Naive thymus-derived CD4-positive, alpha-beta T cell (primary cell): Measurements from ENCODE around the gene SYN1. TPM values are rescaled to one million over a fixed set of nuclear protein-coding genes. Genes with fewer than 3 reads are reported as not detected.

ENCODE experiments used
- ATAC-seq: fragments of 150-1000 bp; cut with Tn5 transposase; 2 replicates; pipeline ENCODE4 v1.10.0; 2021; ENCODE audit warnings: mild to moderate bottlenecking, moderate library complexity
- CTCF ChIA-PET: fragments of 350-600 bp; sonication (Branson Sonifier 250); formaldehyde crosslinking; loops from one replicate; lab custom pipeline; 2021; ENCODE audit warnings: antibody characterized with exemption; lab: Charles Lee
- POLR2A ChIA-PET: fragments of 350-600 bp; sonication (Branson Sonifier 250); formaldehyde crosslinking; loops from one replicate; lab custom pipeline; 2021; ENCODE audit warnings: antibody characterized with exemption, inconsistent platforms; lab: Charles Lee
- DNase-seq, 9 donors: peaks; one replicate each; pipeline versions ENCODE4 v3.0.0 to v3.0.0-alpha.2; 2020 to 2022; ENCODE audit warnings: mixed read lengths in 1 of 9
- H3K27ac ChIP-seq: one replicate; pipeline ENCODE4 v1.7.0; 2013; ENCODE audit warnings: mild to moderate bottlenecking, low read depth, low read length, moderate library complexity
- H3K27me3 ChIP-seq, 2 donors: one replicate each; pipeline ENCODE4 v1.7.0; 2013; ENCODE audit warnings: low read length in 2 of 2, mild to moderate bottlenecking in 2 of 2, moderate library complexity in 2 of 2; ENCODE audit not compliant: control insufficient read depth in 2 of 2, insufficient read depth in 2 of 2
- H3K36me3 ChIP-seq, 3 experiments: 1 replicate in 2 of 3; 2 replicates in 1 of 3; pipeline ENCODE4 v1.7.0; 2013; ENCODE audit warnings: low read length in 3 of 3, mild to moderate bottlenecking in 3 of 3, moderate library complexity in 1 of 3; ENCODE audit not compliant: insufficient read depth in 3 of 3, control insufficient read depth in 2 of 3
- H3K4me1 ChIP-seq, 2 donors: one replicate each; pipeline ENCODE4 v1.7.0; 2013; ENCODE audit warnings: low read length in 2 of 2, mild to moderate bottlenecking in 2 of 2, moderate library complexity in 1 of 2; ENCODE audit not compliant: control insufficient read depth in 2 of 2, insufficient read depth in 2 of 2
- H3K4me3 ChIP-seq: 2 replicates; pipeline ENCODE4 v1.7.0; 2013; ENCODE audit warnings: mild to moderate bottlenecking, low read length
- H3K9me3 ChIP-seq, 3 experiments: 1 replicate in 2 of 3; 2 replicates in 1 of 3; pipeline ENCODE4 v1.7.0; 2013; ENCODE audit warnings: low read length in 3 of 3; ENCODE audit not compliant: control insufficient read depth in 2 of 3
- H3K27ac Mint-ChIP-seq, 9 donors: one replicate each; pipeline ENCODE4 v1.8.0; 2020 to 2022; ENCODE audit warnings: mixed read lengths in 9 of 9, mild to moderate bottlenecking in 8 of 9, moderate library complexity in 5 of 9, inconsistent platforms in 2 of 9
- H3K27me3 Mint-ChIP-seq, 5 donors: one replicate each; pipeline ENCODE4 v1.8.0; 2021 to 2022; ENCODE audit warnings: mixed read lengths in 5 of 5, mild to moderate bottlenecking in 1 of 5
- H3K36me3 Mint-ChIP-seq, 5 donors: one replicate each; pipeline ENCODE4 v1.8.0; 2020 to 2022; ENCODE audit warnings: mixed read lengths in 5 of 5, mild to moderate bottlenecking in 3 of 5, inconsistent platforms in 1 of 5
- H3K4me1 Mint-ChIP-seq, 7 donors: one replicate each; pipeline ENCODE4 v1.8.0; 2020 to 2022; ENCODE audit warnings: mixed read lengths in 7 of 7, mild to moderate bottlenecking in 3 of 7, inconsistent platforms in 1 of 7
- H3K4me3 Mint-ChIP-seq, 10 donors: one replicate each; pipeline ENCODE4 v1.8.0; 2020 to 2022; ENCODE audit warnings: mild to moderate bottlenecking in 10 of 10, mixed read lengths in 10 of 10, moderate library complexity in 6 of 10, inconsistent platforms in 2 of 10
- H3K9me3 Mint-ChIP-seq, 11 donors: one replicate each; pipeline ENCODE4 v1.8.0; 2020 to 2022; ENCODE audit warnings: mixed read lengths in 11 of 11, mild to moderate bottlenecking in 4 of 11, inconsistent platforms in 1 of 11, moderate library complexity in 1 of 11
- intact Hi-C, 2 donors: fragments of 100-400 bp; cut with micrococcal nuclease; formaldehyde crosslinking; loops; one replicate each; pipeline ENCODE4 v1.15.1; 2023
- polyA plus RNA-seq, 2 donors: library from polyadenylated mRNA; unstranded; fragments of 300-500 nt; fragmentation: Illumina TruSeq; gene quantifications; one replicate each; pipeline ENCODE4 v1.2.3, GENCODE V29; 2021
- total RNA-seq, 6 experiments: library from RNA in 5 of 6; stranded (reverse) in 5 of 6; gene quantifications; 1 replicate in 5 of 6; 2 replicates in 1 of 6; pipeline ENCODE4 v1.2.3 and lab custom pipeline; 2021 to 2026

Gene SYN1
- total and polyA plus RNA-seq, 7 experiments from 2014 or later: 0.24 to 1.5 (median 0.74) TPM

DNA sequence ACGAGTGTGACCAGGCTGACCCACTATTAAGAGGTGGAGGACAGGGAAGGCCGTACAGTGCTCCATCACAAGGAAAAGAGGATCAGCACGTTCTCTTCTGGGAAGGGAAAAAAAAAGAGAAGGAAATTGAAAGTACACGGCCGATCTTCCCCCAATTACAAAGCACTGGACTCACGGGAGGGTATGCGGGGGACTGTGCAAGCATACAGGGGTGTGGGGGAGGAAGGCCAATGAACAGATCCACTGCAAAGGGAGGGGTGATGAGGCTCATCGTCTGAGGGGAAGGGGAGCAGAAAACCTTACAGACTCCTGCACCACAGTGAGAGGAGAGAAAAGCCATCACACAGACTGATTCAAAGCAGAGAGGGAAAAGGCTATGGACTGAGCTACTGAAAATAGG lies 29.6 kb upstream of the SYN1 start:
- no peaks in the 10 kb centered on the region for H3K27me3 Mint-ChIP-seq
- no peaks in the 10 kb centered on the region for H3K27me3 ChIP-seq
- intact Hi-C loops: no loop called here
- H3K4me1 Mint-ChIP-seq: peaks cover 42 to 60% (median 59%) of the 10 kb centered on the region in 7 donors
- peaks cover 12 to 16% of the 10 kb centered on the region in 2 donors for H3K4me1 ChIP-seq
- peaks cover 0 to 8% (median 0%) of the 10 kb centered on the region in 3 experiments for H3K36me3 ChIP-seq
- ChIA-PET CTCF (no interaction called here), POLR2A (interaction anchor here (0.7 to 1.7 kb wide), 5 partner anchors 9 to 93 kb away, joined by 4 to 11 read pairs (median 5); no protein-coding TSS in a partner anchor)
- H3K27ac ChIP-seq: peak overlapping the region; percentile 67
- DNase-seq (no peak), ATAC-seq (no peak)
- H3K36me3 Mint-ChIP-seq: peaks cover 0 to 46% (median 5%) of the 10 kb centered on the region in 5 donors
- peak overlapping the region; percentile 11 to 95 (median 86) for H3K27ac Mint-ChIP-seq
- H3K4me3 Mint-ChIP-seq: peak overlapping the region; percentile 87 to 96 (median 90)
- H3K4me3 ChIP-seq: peak overlapping the region; percentile 43
- H3K9me3 Mint-ChIP-seq: no peaks in the 10 kb centered on the region
- H3K9me3 ChIP-seq: no peaks in the 10 kb centered on the region

DNA sequence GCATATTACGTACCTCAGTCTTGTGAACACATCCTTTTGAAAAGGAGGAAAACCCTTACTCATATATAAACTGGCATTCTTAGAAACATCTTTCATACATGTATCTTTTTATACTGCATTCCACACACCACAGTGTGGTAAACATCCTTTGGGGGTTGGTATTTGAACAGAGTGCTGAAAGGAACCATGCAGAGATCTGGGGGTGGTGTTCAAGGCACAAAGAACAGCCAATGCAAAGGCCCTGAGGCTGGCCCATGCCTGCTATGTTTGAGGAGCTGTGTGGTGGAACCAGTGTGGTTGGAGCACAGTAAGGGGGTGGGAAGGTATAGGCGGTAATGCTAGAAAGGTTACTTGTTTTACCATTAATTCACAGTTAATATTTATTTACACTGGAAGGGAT lies 28.7 kb upstream of the SYN1 start:
- H3K27me3 Mint-ChIP-seq: no peaks in the 10 kb centered on the region
- Histone ChIP-seq H3K27me3 (no peaks in the 10 kb centered on the region), H3K36me3 (peaks cover 0 to 3% (median 0%) of the 10 kb centered on the region in 3 experiments), H3K4me3 (no peak overlapping the region), H3K9me3 (no peaks in the 10 kb centered on the region), H3K4me1 (peaks cover 12 to 22% of the 10 kb centered on the region in 2 donors), H3K27ac (peak overlapping the region; percentile 67)
- peak overlapping the region; percentile 3 to 89 (median 80) for H3K27ac Mint-ChIP-seq
- peaks cover 0 to 44% (median 6%) of the 10 kb centered on the region in 5 donors for H3K36me3 Mint-ChIP-seq
- peak overlapping the region; percentile 87 to 96 (median 90) for H3K4me3 Mint-ChIP-seq
- ChIA-PET POLR2A (interaction anchor here (0.9 to 1.5 kb wide), 3 partner anchors 18 to 92 kb away, joined by 3 to 5 read pairs (median 4); no protein-coding TSS in a partner anchor), CTCF (interaction anchor here (0.5 kb wide), 1 partner anchor 151 kb away, joined by 3 read pairs; no protein-coding TSS in a partner anchor)
- H3K9me3 Mint-ChIP-seq: no peaks in the 10 kb centered on the region
- H3K4me1 Mint-ChIP-seq: peaks cover 42 to 69% (median 65%) of the 10 kb centered on the region in 7 donors
- ATAC-seq (no peak), DNase-seq (peak in 1 of 9 donors; percentile 22)
- intact Hi-C loops: no loop called here

DNA sequence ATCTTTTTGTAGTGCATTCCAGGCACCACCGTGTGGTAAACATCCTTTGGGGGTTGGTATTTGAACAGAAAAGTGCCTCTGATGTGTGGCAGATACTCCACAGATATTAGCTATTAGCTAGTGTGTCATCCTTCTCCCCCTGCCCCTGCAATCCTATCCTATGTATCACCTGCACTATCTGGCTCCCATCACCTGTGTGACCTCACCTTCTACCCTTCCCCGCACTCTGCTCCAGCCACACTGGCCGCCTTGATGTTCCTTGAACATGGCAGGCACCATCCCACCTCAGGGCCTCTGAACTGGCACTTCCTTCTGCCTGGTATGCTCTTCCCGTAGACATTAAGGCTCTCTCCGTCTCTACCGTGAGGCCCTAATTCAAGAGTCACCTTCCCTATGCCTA lies 27.0 kb upstream of the SYN1 start:
- ATAC-seq (no peak), DNase-seq (no peak)
- Histone ChIP-seq H3K4me1 (peaks cover 12 to 22% of the 10 kb centered on the region in 2 donors), H3K27me3 (no peaks in the 10 kb centered on the region), H3K36me3 (peaks cover 0 to under 1% (median 0%) of the 10 kb centered on the region in 3 experiments), H3K9me3 (no peaks in the 10 kb centered on the region), H3K4me3 (no peak overlapping the region), H3K27ac (no peak overlapping the region)
- Mint-ChIP-seq H3K4me3 (peak overlapping the region in 5 of 10 donors; percentile 10 to 50 (median 42)), H3K27ac (peak overlapping the region in 5 of 9 donors; percentile 23 to 80 (median 48)), H3K27me3 (no peaks in the 10 kb centered on the region), H3K4me1 (peaks cover 41 to 69% (median 54%) of the 10 kb centered on the region in 7 donors), H3K9me3 (no peaks in the 10 kb centered on the region), H3K36me3 (peaks cover 0 to 38% (median 6%) of the 10 kb centered on the region in 5 donors)
- ChIA-PET POLR2A (interaction anchor here (0.5 kb wide), 1 partner anchor 101 kb away, joined by 5 read pairs; no protein-coding TSS in a partner anchor), CTCF (interaction anchor here (0.6 kb wide), 1 partner anchor 15 kb away, joined by 3 read pairs; no protein-coding TSS in a partner anchor)
- intact Hi-C loops: no loop called here

DNA sequence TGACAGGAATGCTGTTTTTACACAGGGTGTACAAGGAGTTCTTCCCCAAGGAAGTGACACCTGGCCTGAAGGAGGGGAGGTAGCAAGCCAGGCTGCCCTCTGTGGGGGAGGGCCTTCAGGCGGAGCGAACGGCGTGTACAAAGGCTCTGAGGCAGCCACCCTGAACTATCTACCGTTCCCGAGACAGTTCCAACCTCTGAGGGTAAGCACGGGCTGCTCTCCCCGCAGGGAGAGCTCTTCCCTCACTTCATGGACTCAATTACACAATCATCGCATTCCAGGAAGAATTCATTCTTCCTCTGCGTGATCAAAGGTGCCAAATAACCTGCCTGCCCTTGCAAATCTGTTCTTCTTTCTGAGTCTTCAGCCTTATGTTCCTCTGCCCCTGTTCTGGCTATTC lies 25.9 kb upstream of the SYN1 start:
- Histone ChIP-seq H3K9me3 (no peaks in the 10 kb centered on the region), H3K36me3 (peaks cover 0 to 11% (median 3%) of the 10 kb centered on the region in 3 experiments), H3K27ac (no peak overlapping the region), H3K4me1 (peaks cover 9 to 22% of the 10 kb centered on the region in 2 donors), H3K4me3 (no peak overlapping the region), H3K27me3 (no peaks in the 10 kb centered on the region)
- POLR2A ChIA-PET: no interaction called here
- peaks cover 0 to 2% (median 0%) of the 10 kb centered on the region in 11 donors for H3K9me3 Mint-ChIP-seq
- H3K36me3 Mint-ChIP-seq: peaks cover 4 to 42% (median 6%) of the 10 kb centered on the region in 5 donors
- H3K4me1 Mint-ChIP-seq: peaks cover 31 to 61% (median 46%) of the 10 kb centered on the region in 7 donors
- intact Hi-C loops: no loop called here
- CTCF ChIA-PET: interaction anchor here (3.7 kb wide), 1 partner anchor 16 kb away, joined by 15 read pairs; the partner anchor contains the start of gene CFP
- peak overlapping the region in 1 of 9 donors; percentile 38 for H3K27ac Mint-ChIP-seq
- DNase-seq (no peak), ATAC-seq (no peak)
- H3K4me3 Mint-ChIP-seq: no peak overlapping the region
- H3K27me3 Mint-ChIP-seq: no peaks in the 10 kb centered on the region

DNA sequence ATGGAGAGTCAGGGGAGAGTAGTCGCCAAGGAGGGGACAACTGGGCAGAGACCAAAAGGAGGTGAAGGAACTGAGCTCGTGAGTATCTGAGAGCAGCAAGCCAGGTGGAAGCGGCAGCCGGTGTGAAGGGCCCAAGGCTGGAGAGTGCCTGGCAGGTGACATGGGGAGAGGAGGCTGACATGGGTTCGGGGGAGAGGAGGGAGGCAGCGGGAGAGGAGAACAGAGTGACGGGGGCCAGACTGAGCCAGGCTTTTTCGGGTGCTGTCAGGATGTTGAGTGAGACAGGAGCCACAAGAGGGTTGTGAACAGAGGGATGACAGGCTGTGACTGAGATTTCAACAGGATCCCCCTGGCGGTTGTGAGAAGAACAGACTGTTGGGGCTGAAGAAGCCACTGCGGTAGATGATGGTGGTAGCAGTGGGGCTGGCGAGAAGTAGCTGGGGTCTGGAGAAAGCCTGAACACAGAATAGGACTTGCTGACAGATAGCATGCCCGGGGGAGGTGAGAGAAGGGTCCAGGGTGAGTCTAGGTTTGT lies 25.0 kb upstream of the SYN1 start:
- Mint-ChIP-seq H3K4me3 (peak overlapping the region in 2 of 10 donors; percentile 36 to 39), H3K9me3 (peaks cover 0 to 3% (median 0%) of the 10 kb centered on the region in 11 donors), H3K4me1 (peaks cover 31 to 64% (median 51%) of the 10 kb centered on the region in 7 donors), H3K27ac (peak overlapping the region in 3 of 9 donors; percentile 37 to 56 (median 51)), H3K27me3 (no peaks in the 10 kb centered on the region), H3K36me3 (peaks cover 13 to 50% (median 15%) of the 10 kb centered on the region in 5 donors)
- H3K27me3 ChIP-seq: no peaks in the 10 kb centered on the region
- H3K4me3 ChIP-seq: no peak overlapping the region
- ATAC-seq (peak; percentile 60), DNase-seq (no peak)
- H3K9me3 ChIP-seq: no peaks in the 10 kb centered on the region
- H3K4me1 ChIP-seq: peaks cover 9 to 22% of the 10 kb centered on the region in 2 donors
- H3K36me3 ChIP-seq: peaks cover 0 to 19% (median 8%) of the 10 kb centered on the region in 3 experiments
- peak overlapping the region; percentile 21 for H3K27ac ChIP-seq
- POLR2A ChIA-PET: interaction anchor here (0.6 to 1.8 kb wide), 9 partner anchors 13 to 104 kb away, joined by 3 to 4 read pairs (median 4); no protein-coding TSS in a partner anchor
- intact Hi-C loops: loop anchor here (1.0 kb wide), 2 partner anchors 82 to 103 kb away; no protein-coding TSS in a partner anchor
- CTCF ChIA-PET: interaction anchor here (1.2 to 3.7 kb wide), 3 partner anchors 15 to 82 kb away, joined by 3 to 15 read pairs (median 4); partner anchors contain the start of gene CFP

DNA sequence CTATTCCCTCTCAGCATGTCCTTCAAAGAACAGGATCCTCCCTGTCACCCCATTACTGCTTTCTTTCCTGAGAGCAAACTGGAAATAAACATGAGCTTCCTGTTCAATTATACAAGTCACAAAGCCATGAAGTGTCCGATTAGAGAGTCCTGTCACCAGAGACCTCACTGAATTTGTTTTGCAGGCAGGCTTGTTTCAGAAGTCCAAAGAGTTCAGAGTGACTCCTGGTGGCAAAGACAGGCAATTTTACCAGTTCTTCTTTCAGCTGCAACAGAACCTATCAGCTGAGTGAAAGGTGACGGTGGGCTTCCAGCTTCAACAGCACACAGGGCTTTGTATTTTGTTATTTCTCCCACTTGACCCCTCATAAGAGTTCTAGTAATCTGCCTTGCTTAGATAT lies 24.3 kb upstream of the SYN1 start:
- CTCF ChIA-PET: interaction anchor here (0.6 to 3.7 kb wide), 4 partner anchors 15 to 87 kb away, joined by 3 to 15 read pairs (median 4); partner anchors contain the start of gene CFP
- peak overlapping the region in 1 of 9 donors; percentile 25 for H3K27ac Mint-ChIP-seq

More for the DNA sequence above, 24.3 kb upstream of the SYN1 start:
- POLR2A ChIA-PET: interaction anchor here (0.6 to 1.8 kb wide), 12 partner anchors 10 to 103 kb away, joined by 3 to 4 read pairs (median 4); partner anchors contain the start of gene CFP
- no peak for ATAC-seq
- H3K36me3 ChIP-seq: peaks cover 0 to 26% (median 8%) of the 10 kb centered on the region in 3 experiments
- Mint-ChIP-seq H3K4me3 (no peak overlapping the region), H3K27me3 (no peaks in the 10 kb centered on the region), H3K4me1 (peaks cover 28 to 62% (median 47%) of the 10 kb centered on the region in 7 donors), H3K9me3 (peaks cover 0 to 3% (median 0%) of the 10 kb centered on the region in 11 donors), H3K36me3 (peaks cover 16 to 51% (median 19%) of the 10 kb centered on the region in 5 donors)
- H3K4me3 ChIP-seq: no peak overlapping the region
- H3K4me1 ChIP-seq: peaks cover 3 to 20% of the 10 kb centered on the region in 2 donors
- intact Hi-C loops: loop anchor here (1.0 kb wide), 2 partner anchors 82 to 103 kb away; no protein-coding TSS in a partner anchor
- no peaks in the 10 kb centered on the region for H3K27me3 ChIP-seq
- H3K9me3 ChIP-seq: no peaks in the 10 kb centered on the region
- H3K27ac ChIP-seq: no peak overlapping the region
- DNase-seq: peak in 2 of 9 donors; percentile 26 to 31
